ENCODE measurements around the gene DIAPH2. TPM values are rescaled to one million over a fixed set of nuclear protein-coding genes. Genes with fewer than 3 reads are reported as not detected.

Gene DIAPH2
- total and polyA plus RNA-seq, 10 donors = 2.5 to 32.1 (median 17.7) TPM

GRCh38 chrX:97145934-97146333 lies 461.3 kb downstream of the DIAPH2 start:
- intact Hi-C loops (cut with DNase I; ENCODE audit: low total_unique reads) = no loop called here
- DNase-seq = no peak
- 94 to 100% (median 95%) methylated on average over 1 of the region's 1 CpG for WGBS, 5 donors
- no peaks in the 10 kb centered on the region for H3K36me3 ChIP-seq
- no peaks in the 10 kb centered on the region for H3K4me1 ChIP-seq
- no peak overlapping the region for H3K27ac ChIP-seq
- H3K4me3 ChIP-seq = no peak overlapping the region
- H3K9me3 ChIP-seq = no peaks in the 10 kb centered on the region
- TF ChIP-seq POLR2AphosphoS5 (IDR thresholded peaks at IDR 0.05) = no peak
- TF ChIP-seq CTCF (IDR thresholded peaks at IDR 0.05 in 8 of 11, conservative IDR thresholded peaks at IDR 0.05 in 3 of 11) = no peak
- TF ChIP-seq POLR2A (IDR thresholded peaks at IDR 0.05) = no peak
- no peaks in the 10 kb centered on the region for H3K27me3 ChIP-seq (replicated peaks in 1 of 7)

GRCh38 chrX:97155816-97156215 lies 471.2 kb downstream of the DIAPH2 start:
- no peak overlapping the region for H3K27ac ChIP-seq
- H3K27me3 ChIP-seq (replicated peaks in 1 of 7) = no peaks in the 10 kb centered on the region
- H3K4me3 ChIP-seq = no peak overlapping the region
- no peaks in the 10 kb centered on the region for H3K9me3 ChIP-seq
- intact Hi-C loops (cut with DNase I; ENCODE audit: low total_unique reads) = no loop called here
- no peak for TF ChIP-seq CTCF (IDR thresholded peaks at IDR 0.05 in 8 of 11, conservative IDR thresholded peaks at IDR 0.05 in 3 of 11)
- no peaks in the 10 kb centered on the region for H3K4me1 ChIP-seq
- no peak for DNase-seq
- no peaks in the 10 kb centered on the region for H3K36me3 ChIP-seq
- 19 to 67% (median 36%) methylated on average over 1 of the region's 1 CpG for WGBS, 5 donors

- H3K27ac ChIP-seq = no peak overlapping the region
- H3K27me3 ChIP-seq (replicated peaks in 1 of 7) = no peaks in the 10 kb centered on the region
- 70 to 93% (median 89%) methylated on average over 4 of the region's 4 CpGs for WGBS, 5 donors
- H3K9me3 ChIP-seq = no peaks in the 10 kb centered on the region
- TF ChIP-seq POLR2A (IDR thresholded peaks at IDR 0.05) (no peak), CTCF (IDR thresholded peaks at IDR 0.05 in 8 of 11, conservative IDR thresholded peaks at IDR 0.05 in 3 of 11) (no peak), POLR2AphosphoS5 (IDR thresholded peaks at IDR 0.05) (no peak)
- DNase-seq = no peak
- no peak overlapping the region for H3K4me3 ChIP-seq
- no peaks in the 10 kb centered on the region for H3K36me3 ChIP-seq
- H3K4me1 ChIP-seq = no peaks in the 10 kb centered on the region
- intact Hi-C loops (cut with DNase I; ENCODE audit: low total_unique reads) = no loop called here
Measured at GRCh38 chrX:97158269-97158668, 473.6 kb downstream of the DIAPH2 start.

- no peak overlapping the region for H3K4me3 ChIP-seq
- no peaks in the 10 kb centered on the region for H3K27me3 ChIP-seq (replicated peaks in 1 of 7)
- no peaks in the 10 kb centered on the region for H3K36me3 ChIP-seq
- DNase-seq = no peak
- no peaks in the 10 kb centered on the region for H3K4me1 ChIP-seq
- H3K9me3 ChIP-seq = no peaks in the 10 kb centered on the region
- H3K27ac ChIP-seq = no peak overlapping the region
- intact Hi-C loops (cut with DNase I; ENCODE audit: low total_unique reads) = no loop called here
- TF ChIP-seq CTCF (IDR thresholded peaks at IDR 0.05 in 8 of 11, conservative IDR thresholded peaks at IDR 0.05 in 3 of 11) (no peak), POLR2AphosphoS5 (IDR thresholded peaks at IDR 0.05) (no peak), POLR2A (IDR thresholded peaks at IDR 0.05) (no peak)
- WGBS, 5 donors = 58 to 84% (median 76%) methylated on average over 7 of the region's 7 CpGs
Measured at GRCh38 chrX:97159916-97160800, 475.5 kb downstream of the DIAPH2 start.

Measured in spleen (tissue), 11 donors.